Activated CD8-positive, alpha-beta memory T cell treated with anti-CD3 and anti-CD28 coated beads for 36 hours (primary cell): ENCODE data around the gene NOC4L. TPM values are rescaled to one million over a fixed set of nuclear protein-coding genes. Genes with fewer than 3 reads are reported as not detected.

Experiments
- CTCF ChIA-PET: fragments of 350-600 bp; sonication (Branson Sonifier 250); formaldehyde crosslinking; loops from one replicate; lab custom pipeline; 2021; ENCODE audit warnings: antibody characterized with exemption; lab: Charles Lee
- POLR2A ChIA-PET: fragments of 350-600 bp; sonication (Branson Sonifier 250); formaldehyde crosslinking; loops from one replicate; lab custom pipeline; 2021; ENCODE audit warnings: antibody characterized with exemption; lab: Charles Lee
- total RNA-seq, 2 experiments: library from RNA; stranded (reverse); gene quantifications; one replicate each; pipeline ENCODE4 v1.2.3, GENCODE V29; 2021

The NOC4L gene
- total RNA-seq, 2 experiments from 2014 or later, result 57.2 to 59.9 TPM

DNA sequence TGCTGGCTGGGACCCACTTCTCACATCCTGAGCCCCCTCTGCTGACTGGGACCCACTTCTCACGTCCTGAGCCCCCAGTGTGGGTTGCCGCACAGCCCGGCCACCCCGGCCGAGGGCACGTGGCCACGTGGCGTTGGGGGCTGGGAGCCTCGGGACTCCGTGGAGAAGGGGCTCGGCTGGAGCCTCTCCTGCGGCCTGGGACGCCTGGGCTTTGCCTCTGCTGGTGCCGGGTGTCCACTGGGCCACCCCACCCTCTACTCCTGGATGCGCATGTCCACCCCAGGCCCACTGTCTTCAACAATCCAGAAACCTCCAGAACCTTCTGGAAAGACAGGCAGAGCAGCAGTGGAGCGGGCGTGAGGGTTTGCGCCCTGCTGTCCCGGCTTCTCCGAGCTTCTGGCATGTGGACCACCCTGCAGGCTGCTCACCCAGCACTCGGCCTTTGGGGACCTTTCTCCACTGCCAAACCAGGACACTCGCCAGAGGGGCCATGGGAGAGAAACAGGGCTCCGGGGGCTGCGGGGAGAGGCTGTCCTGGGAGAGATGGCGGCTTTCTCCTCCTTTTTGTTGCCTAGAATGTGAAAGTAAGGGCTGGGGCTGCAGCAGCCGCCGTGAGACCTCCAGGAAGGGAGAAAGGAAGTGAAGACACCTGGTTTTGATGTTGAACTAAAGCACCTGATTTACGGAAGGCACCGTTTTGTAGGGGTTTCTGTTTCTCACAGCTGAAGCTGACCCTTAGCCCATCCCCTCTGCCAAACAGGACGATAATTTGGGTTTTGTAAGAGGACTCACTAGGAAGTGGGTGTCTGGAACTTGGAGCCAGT, 30.0 kb downstream of the NOC4L start:
- ChIA-PET CTCF (no interaction called here), POLR2A (no interaction called here)

DNA sequence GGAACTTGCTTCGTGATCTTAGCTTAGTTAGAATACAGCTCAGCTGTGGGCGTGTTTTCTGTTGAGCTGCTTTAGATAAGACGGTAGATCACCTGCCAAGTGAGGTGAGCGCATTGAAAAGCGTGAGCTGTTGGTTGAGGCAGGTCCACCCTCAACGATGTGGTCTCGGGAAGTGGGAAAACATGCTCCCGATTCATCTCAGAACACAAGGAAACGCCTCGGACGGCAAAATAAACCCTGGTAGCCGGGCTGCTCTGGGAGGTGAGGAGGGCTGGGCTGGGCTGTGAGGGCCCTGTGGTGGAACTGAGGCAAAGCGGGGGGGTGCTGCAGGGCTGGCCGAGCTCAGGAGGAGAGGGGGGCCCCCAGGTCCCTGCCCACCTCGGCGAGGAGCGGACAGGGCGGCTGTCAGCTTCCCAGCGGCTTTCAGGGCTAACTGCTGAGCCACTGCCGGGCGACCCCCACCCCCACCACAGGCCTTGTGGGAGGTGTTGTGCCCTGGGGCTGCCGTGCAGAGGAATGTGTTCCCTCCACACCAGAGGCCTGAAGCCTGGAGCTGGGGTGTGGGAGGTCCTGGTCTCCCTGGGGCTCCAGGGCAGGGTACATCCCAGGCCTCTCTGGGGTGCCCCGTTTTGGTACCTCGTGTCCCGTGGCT, 30.7 kb downstream of the NOC4L start:
- CTCF ChIA-PET, result no interaction called here
- POLR2A ChIA-PET, result no interaction called here

GRCh38 chr12:132175496-132176384, 31.5 kb downstream of the NOC4L start:
- ChIA-PET CTCF (no interaction called here), POLR2A (no interaction called here)

GRCh38 chr12:132176385-132176919, 32.2 kb downstream of the NOC4L start:
- ChIA-PET CTCF (no interaction called here), POLR2A (no interaction called here)

DNA sequence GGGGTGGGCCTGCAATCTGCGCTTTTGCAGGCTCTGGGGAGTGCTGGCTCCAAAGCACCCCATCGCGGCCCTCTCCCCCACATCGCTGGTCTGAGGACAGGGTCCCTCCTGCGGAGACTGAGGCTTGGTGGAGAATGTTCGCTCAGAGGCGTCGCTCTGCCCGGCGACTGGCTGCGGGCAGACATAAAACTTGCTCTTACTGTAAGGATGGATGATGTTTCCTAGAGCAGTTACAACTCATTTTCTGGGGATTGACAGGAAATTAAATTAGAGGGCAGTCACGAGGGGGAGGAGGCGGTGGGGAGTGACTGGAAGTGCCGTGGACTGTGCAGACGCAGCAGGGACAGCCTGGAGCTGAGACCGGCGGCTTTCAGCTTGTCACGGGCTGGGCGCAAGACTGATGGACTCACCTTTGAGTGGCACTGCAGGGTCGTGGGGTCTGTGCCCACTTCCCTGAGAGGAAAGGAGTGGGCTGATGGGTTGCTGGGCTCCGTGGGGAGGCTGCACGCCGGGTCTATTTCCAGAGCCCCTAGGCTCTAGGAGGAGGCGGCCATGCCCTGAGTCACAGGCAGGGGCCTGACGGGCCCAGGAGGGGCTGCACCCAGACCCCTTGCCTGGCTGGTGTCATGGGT, 32.8 kb downstream of the NOC4L start:
- CTCF ChIA-PET, result no interaction called here
- POLR2A ChIA-PET, result no interaction called here

- ChIA-PET CTCF (interaction anchor here (1.4 kb wide), 1 partner anchor 24 kb away, joined by 3 read pairs; no protein-coding TSS in a partner anchor), POLR2A (interaction anchor here (0.9 kb wide), 1 partner anchor 11 kb away, joined by 3 read pairs; no protein-coding TSS in a partner anchor)
Measured at GRCh38 chr12:132178316-132178715, 34.1 kb downstream of the NOC4L start.

DNA sequence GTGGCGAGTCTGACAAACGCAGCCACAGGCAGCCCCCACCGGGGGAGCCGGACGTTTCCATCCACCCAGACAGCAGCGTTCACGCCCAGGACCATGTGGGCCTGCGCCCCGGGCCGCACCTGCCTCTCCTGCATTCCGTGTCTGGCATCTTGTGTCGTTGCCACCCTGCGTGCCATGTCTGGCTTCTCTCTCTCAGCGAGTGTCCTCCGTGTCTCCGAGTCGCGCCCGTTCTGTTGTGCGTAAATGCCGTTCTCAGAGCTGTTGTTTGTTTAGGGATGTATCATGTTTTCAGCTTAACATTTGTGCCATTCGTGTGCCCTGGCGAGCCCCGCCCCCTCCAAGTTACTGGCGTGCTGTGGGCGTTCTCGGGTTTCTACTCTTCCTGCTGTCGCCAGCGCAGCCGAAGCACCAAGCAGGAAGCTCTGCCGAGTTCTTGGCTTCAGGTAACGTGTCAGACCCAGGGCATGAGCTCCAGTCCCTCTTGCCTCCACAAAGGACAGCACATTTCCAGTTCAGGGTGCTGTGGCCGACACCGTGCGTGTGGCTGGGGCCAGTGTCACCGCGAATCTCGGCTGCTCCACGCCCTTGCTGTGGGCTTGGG, 34.6 kb downstream of the NOC4L start:
- CTCF ChIA-PET, result interaction anchor here (1.4 kb wide), 1 partner anchor 25 kb away, joined by 3 read pairs; no protein-coding TSS in a partner anchor
- POLR2A ChIA-PET, result interaction anchor here (0.9 kb wide), 1 partner anchor 10 kb away, joined by 3 read pairs; no protein-coding TSS in a partner anchor

- ChIA-PET CTCF (interaction anchor here (1.4 kb wide), 1 partner anchor 26 kb away, joined by 3 read pairs; no protein-coding TSS in a partner anchor), POLR2A (interaction anchor here (0.9 kb wide), 1 partner anchor 10 kb away, joined by 3 read pairs; no protein-coding TSS in a partner anchor)
Measured at GRCh38 chr12:132179431-132180362, 35.4 kb downstream of the NOC4L start.

GRCh38 chr12:132180648-132181546, 36.6 kb downstream of the NOC4L start:
- CTCF ChIA-PET, result no interaction called here
- POLR2A ChIA-PET, result no interaction called here

DNA sequence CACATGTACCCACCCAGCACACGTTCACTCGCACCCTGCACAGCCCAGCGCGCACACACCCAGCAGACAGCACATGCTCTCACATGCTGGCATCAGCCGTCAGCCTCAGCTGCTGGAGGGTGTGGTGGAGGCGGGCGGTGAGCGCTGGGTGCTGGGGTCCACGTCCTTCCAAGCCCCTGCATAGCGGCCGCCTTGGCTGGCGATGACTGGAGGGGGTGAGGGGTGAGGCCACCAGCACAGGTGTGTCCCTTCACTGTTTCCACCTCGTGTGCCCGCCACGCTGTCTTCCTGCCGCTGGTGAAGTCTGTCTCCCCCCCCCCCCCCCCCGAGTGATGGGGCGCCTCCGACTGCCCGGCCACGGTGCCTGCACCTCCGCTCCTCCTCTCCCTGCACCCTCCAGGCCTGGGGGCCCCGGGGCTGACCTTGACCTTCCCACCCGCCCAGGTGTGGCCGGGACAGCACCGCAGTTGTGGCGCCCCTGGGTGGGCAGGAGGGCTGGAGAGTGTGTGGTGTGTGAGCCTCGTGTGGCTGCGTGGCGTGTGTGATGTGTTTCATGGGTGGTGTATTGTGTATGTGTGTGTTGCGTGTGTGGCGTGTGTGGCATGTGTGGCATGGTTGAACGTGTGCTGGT, 37.4 kb downstream of the NOC4L start:
- CTCF ChIA-PET, result no interaction called here
- POLR2A ChIA-PET, result no interaction called here

DNA sequence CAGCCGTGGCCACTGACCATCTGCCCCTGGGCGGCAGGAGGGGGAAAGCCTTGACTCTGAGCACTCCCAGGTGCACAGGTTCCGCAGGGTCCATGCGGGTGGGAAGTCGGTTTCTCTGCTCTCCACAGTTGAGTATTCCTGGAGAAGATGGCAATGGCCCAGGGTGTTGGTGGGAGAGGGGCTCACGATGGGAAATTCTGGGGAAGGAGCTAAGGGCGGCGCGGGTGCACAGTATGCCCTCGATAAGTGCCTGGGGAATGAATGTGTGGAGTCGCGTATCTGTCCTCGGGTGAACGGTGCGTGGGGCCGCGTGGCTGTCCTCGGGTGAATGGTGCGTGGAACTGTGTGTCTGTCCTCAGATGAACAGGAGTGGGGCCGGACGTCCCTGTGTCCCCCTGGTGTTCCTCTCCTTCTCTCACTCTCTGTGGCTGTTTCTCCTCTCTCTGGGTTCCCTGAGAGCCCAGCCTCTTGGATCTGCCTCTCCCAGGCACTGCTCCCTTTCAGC, 38.0 kb downstream of the NOC4L start:
- CTCF ChIA-PET, result no interaction called here

DNA sequence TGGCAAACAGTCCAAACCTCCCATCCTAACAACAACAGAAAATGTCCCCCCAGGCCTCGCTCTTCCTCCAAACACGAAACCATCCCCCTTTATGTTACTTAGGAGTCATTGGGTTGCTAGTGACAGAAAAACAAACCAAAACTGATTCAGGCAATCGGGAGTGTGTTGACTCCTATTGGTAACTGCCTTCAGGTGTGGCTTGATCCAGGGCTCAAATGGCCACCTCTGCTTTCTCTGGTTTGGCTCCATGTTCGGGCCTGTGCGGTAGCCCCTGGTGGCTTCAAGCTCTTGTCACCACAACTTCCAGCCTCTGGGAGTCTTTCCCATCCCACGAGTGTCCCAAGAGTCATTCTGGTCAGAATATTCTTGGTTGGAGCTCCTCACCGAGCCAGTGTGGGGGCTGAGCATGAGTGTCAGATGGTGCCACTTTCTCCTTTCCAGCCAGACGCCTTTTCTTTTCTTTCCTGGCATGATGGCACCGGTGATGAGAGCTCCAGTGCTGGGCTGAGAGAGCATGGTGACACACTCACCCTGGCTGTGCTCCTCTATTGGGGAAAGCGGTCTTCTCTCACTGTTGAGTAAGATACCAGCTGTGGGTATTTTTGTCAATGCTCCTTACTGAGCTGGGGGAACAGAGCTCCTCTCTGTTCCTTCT, 38.6 kb downstream of the NOC4L start:
- POLR2A ChIA-PET, result no interaction called here
- CTCF ChIA-PET, result interaction anchor here (1.0 kb wide), 1 partner anchor 29 kb away, joined by 4 read pairs; no protein-coding TSS in a partner anchor

More for the DNA sequence above, 38.0 kb downstream of the NOC4L start:
- POLR2A ChIA-PET, result no interaction called here

DNA sequence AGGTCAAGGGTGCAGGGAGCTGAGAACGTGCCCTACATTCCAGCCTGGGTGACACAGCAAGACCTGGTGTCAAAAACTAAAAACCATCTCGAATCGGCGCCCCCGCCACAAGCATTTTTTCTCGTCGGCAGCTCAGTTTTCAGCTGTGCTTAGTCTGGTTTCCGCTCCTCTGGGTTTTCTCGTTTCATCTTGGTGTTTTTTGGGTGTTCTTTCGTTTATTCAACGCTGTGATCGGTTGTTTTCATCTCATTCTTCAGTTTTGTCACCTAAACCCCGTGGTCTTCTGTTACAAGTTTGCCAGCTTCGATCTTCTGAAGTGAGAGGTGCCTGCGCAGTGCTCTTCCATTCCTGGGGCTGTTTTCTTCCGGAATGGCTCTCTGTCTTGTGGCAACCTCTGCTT, 41.4 kb downstream of the NOC4L start:
- ChIA-PET CTCF (interaction anchor here (1.3 to 1.5 kb wide), 2 partner anchors 32 to 38 kb away, joined by 4 to 6 read pairs; no protein-coding TSS in a partner anchor), POLR2A (interaction anchor here (0.6 kb wide), 1 partner anchor 413 kb away, joined by 5 read pairs; no protein-coding TSS in a partner anchor)

DNA sequence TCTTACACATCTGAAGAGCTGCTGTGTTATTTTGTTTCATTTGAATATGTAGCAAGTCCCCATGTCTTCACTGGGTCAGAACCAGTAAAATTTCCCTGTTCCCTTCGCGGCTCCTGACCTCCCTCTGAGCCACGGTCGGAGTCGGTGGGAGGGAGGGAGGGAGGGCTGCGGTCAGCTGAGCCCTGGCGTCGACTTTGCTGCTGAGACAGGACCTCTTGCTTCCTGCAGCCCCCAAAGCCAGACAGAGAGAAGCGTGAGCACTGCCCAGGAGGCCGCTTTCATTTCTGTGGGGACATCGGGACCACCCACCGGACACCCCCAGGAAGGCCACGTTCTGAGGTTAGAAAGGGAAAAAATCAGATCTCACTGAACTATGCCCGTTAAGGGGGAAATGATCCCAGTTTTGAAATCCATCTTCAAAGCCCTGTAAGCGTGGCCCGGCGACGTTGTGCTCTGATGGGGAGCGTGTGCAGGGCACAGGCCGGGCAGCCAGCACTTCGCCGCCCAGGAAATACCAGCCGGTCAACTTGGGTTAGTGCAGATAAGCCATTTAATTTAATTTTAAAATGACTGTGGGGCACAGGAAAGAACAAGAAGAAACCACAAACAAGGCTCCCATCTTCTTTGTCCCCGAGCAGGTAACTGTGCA, 42.1 kb downstream of the NOC4L start:
- POLR2A ChIA-PET, result interaction anchor here (0.6 kb wide), 1 partner anchor 413 kb away, joined by 5 read pairs; no protein-coding TSS in a partner anchor
- CTCF ChIA-PET, result interaction anchor here (1.3 to 1.5 kb wide), 2 partner anchors 32 to 39 kb away, joined by 4 to 6 read pairs; no protein-coding TSS in a partner anchor
